Neural cell (in vitro differentiated cells): ENCODE measurements around the gene JAZF1. TPM values are rescaled to one million over a fixed set of nuclear protein-coding genes. Genes with fewer than 3 reads are reported as not detected.

ENCODE experiments used
- H2AFZ ChIP-seq: fragments of 200-600, 300-800 bp; sonication (generic), shearing (Covaris generic); 2 replicates; pipeline ENCODE4 v1.6.0; 2014; ENCODE audit warnings: low read depth, mild to moderate bottlenecking, antibody characterized with exemption, low read length, moderate library complexity
- H3F3A ChIP-seq: fragments of 200-600 bp; shearing (Covaris generic); 2 replicates; pipeline ENCODE4 v1.6.1; 2016; ENCODE audit warnings: mild to moderate bottlenecking, moderate library complexity, mixed read lengths, antibody characterized with exemption, low read length; ENCODE audit not compliant: insufficient read depth, poor library complexity, severe bottlenecking
- H3K27ac ChIP-seq: fragments of 200-600, 300-800 bp; sonication (generic), shearing (Covaris generic); 2 replicates; pipeline ENCODE4 v1.5.1; 2014; ENCODE audit warnings: mild to moderate bottlenecking, low read length, moderate library complexity
- H3K27me3 ChIP-seq: fragments of 300-800, 200-600 bp; sonication (generic), shearing (Covaris generic); 2 replicates; pipeline ENCODE4 v1.6.0; 2014; ENCODE audit warnings: mild to moderate bottlenecking, low read depth, low read length, moderate library complexity; ENCODE audit not compliant: insufficient read depth
- H3K36me3 ChIP-seq: fragments of 300-800, 200-600 bp; sonication (generic), shearing (Covaris generic); 2 replicates; pipeline ENCODE4 v1.5.1; 2014; ENCODE audit warnings: mild to moderate bottlenecking, antibody characterized with exemption, low read length, moderate library complexity; ENCODE audit not compliant: insufficient read depth
- H3K4me2 ChIP-seq: fragments of 300-800, 200-600 bp; sonication (generic), shearing (Covaris generic); 2 replicates; pipeline ENCODE4 v1.6.0; 2014; ENCODE audit warnings: mild to moderate bottlenecking, low read length
- H3K4me3 ChIP-seq: fragments of 300-800, 200-600 bp; sonication (generic), shearing (Covaris generic); 2 replicates; pipeline ENCODE4 v1.5.1; 2014; ENCODE audit warnings: mild to moderate bottlenecking, low read length, moderate library complexity
- H3K79me2 ChIP-seq: fragments of 200-600 bp; shearing (Covaris generic); replicated peaks from 2 replicates; pipeline ENCODE4 v1.6.0; 2014; ENCODE audit warnings: mild to moderate bottlenecking, low read length, moderate library complexity; ENCODE audit not compliant: insufficient read depth
- H3K9ac ChIP-seq: fragments of 300-800, 200-600 bp; sonication (generic), shearing (Covaris generic); 2 replicates; pipeline ENCODE4 v1.6.1; 2016; ENCODE audit warnings: mild to moderate bottlenecking, low read length, mixed read lengths
- H3K9me2 ChIP-seq: fragments of 200-600 bp; shearing (Covaris generic); 2 replicates; pipeline ENCODE4 v1.6.1; 2016; ENCODE audit warnings: mild to moderate bottlenecking, low read length, mixed read lengths; ENCODE audit not compliant: insufficient read depth
- H3K9me3 ChIP-seq: fragments of 200-600, 300-800 bp; sonication (generic), shearing (Covaris generic); 2 replicates; pipeline ENCODE4 v1.6.1; 2016; ENCODE audit warnings: mild to moderate bottlenecking, mixed run types, low read length, moderate library complexity, mixed read lengths
- H4K20me1 ChIP-seq: fragments of 200-600 bp; shearing (Covaris generic); 2 replicates; pipeline ENCODE4 v1.6.1; 2016; ENCODE audit warnings: mild to moderate bottlenecking, mixed run types; ENCODE audit not compliant: insufficient read depth
- EP300 ChIP-seq: fragments of 450-650 bp; conservative IDR thresholded peaks from 2 replicates; pipeline ENCODE4 v1.6.1; 2014; ENCODE audit warnings: antibody characterized with exemption, mild to moderate bottlenecking, moderate library complexity; ENCODE audit not compliant: poor library complexity, severe bottlenecking
- EZH2 ChIP-seq: fragments of 200-600, 300-800 bp; shearing (Covaris generic), sonication (generic); IDR thresholded peaks from 2 replicates; pipeline ENCODE4 v1.6.1; 2014; ENCODE audit warnings: antibody characterized with exemption, low read length, borderline replicate concordance, mild to moderate bottlenecking; ENCODE audit not compliant: insufficient read depth, poor library complexity, severe bottlenecking
- MXI1 ChIP-seq: fragments of 450-650 bp; conservative IDR thresholded peaks from 2 replicates; pipeline ENCODE4 v1.6.1; 2014; ENCODE audit warnings: antibody characterized with exemption, mild to moderate bottlenecking; ENCODE audit not compliant: poor library complexity, severe bottlenecking
- POLR2AphosphoS5 ChIP-seq: IDR thresholded peaks from 2 replicates; pipeline ENCODE4 v1.6.1; 2012
- RAD21 ChIP-seq: fragments of 450-650 bp; conservative IDR thresholded peaks from 2 replicates; pipeline ENCODE4 v1.6.1; 2014; ENCODE audit warnings: antibody characterized with exemption, mild to moderate bottlenecking, moderate library complexity
- REST ChIP-seq: IDR thresholded peaks from 2 replicates; pipeline ENCODE4 v1.6.1; 2012; ENCODE audit warnings: borderline replicate concordance
- SMC3 ChIP-seq: fragments of 450-650 bp; conservative IDR thresholded peaks from 2 replicates; pipeline ENCODE4 v1.6.1; 2014; ENCODE audit warnings: antibody characterized with exemption, mild to moderate bottlenecking, moderate library complexity; ENCODE audit not compliant: poor library complexity
- TAF1 ChIP-seq: IDR thresholded peaks from 2 replicates; pipeline ENCODE4 v1.6.1; 2012; ENCODE audit warnings: low read depth
- polyA plus RNA-seq: library from polyadenylated mRNA; depleted of rRNA; stranded (reverse); fragments of >200 nt; gene quantifications from 2 replicates; pipeline ENCODE4 v1.2.3, GENCODE V29; 2014
- TF ChIP-seq, protein P1 (sequence below): fragments of 450-650 bp; IDR thresholded peaks from 2 replicates; pipeline ENCODE4 v1.5.1; 2014; ENCODE audit warnings: antibody characterized with exemption, mild to moderate bottlenecking, moderate library complexity; ENCODE audit not compliant: poor library complexity, severe bottlenecking

The JAZF1 gene
- polyA plus RNA-seq, 1 donor from 2014 or later, result 29.5 TPM

GRCh38 chr7:28177836-28178235 is 2.8 kb downstream of the JAZF1 start (continued):
- TF ChIP-seq REST, result no peak

GRCh38 chr7:28176645-28177044 is 4.0 kb downstream of the JAZF1 start:
- no peaks in the 10 kb centered on the region for H3K9me2 ChIP-seq
- TF ChIP-seq RAD21 (no peak), EZH2 (no peak), POLR2AphosphoS5 (no peak), REST (no peak), MXI1 (no peak), TAF1 (no peak), SMC3 (no peak), EP300 (no peak)
- TF ChIP-seq, protein P1, sequence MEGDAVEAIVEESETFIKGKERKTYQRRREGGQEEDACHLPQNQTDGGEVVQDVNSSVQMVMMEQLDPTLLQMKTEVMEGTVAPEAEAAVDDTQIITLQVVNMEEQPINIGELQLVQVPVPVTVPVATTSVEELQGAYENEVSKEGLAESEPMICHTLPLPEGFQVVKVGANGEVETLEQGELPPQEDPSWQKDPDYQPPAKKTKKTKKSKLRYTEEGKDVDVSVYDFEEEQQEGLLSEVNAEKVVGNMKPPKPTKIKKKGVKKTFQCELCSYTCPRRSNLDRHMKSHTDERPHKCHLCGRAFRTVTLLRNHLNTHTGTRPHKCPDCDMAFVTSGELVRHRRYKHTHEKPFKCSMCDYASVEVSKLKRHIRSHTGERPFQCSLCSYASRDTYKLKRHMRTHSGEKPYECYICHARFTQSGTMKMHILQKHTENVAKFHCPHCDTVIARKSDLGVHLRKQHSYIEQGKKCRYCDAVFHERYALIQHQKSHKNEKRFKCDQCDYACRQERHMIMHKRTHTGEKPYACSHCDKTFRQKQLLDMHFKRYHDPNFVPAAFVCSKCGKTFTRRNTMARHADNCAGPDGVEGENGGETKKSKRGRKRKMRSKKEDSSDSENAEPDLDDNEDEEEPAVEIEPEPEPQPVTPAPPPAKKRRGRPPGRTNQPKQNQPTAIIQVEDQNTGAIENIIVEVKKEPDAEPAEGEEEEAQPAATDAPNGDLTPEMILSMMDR, result no peak
- H2AFZ ChIP-seq, result no peak overlapping the region
- no peak overlapping the region for H3K4me2 ChIP-seq
- peaks cover 3% of the 10 kb centered on the region for H3F3A ChIP-seq
- no peak overlapping the region for H3K27ac ChIP-seq
- no peaks in the 10 kb centered on the region for H3K9me3 ChIP-seq
- no peaks in the 10 kb centered on the region for H3K36me3 ChIP-seq
- H4K20me1 ChIP-seq, result no peaks in the 10 kb centered on the region
- no peak overlapping the region for H3K9ac ChIP-seq
- no peak overlapping the region for H3K4me3 ChIP-seq
- H3K27me3 ChIP-seq, result no peaks in the 10 kb centered on the region
- H3K79me2 ChIP-seq, result peaks cover 12% of the 10 kb centered on the region
